HUES48 (cell line): ENCODE measurements around the gene RBM47.
"Not testable (repeated sequence)": the region's sequence is repeated elsewhere in the genome, so short reads cannot be mapped to it uniquely, and the experiment has no call there.

ENCODE experiments used
- H3K27ac ChIP-seq: one replicate; pipeline ENCODE4 v1.7.0; 2013; ENCODE audit warnings: low read depth, low read length, inconsistent platforms
- H3K27me3 ChIP-seq: 2 replicates; pipeline ENCODE4 v1.6.1; 2013; ENCODE audit warnings: mild to moderate bottlenecking, low read length; ENCODE audit not compliant: control insufficient read depth, insufficient read depth
- H3K36me3 ChIP-seq: 2 replicates; pipeline ENCODE4 v1.6.1; 2013; ENCODE audit warnings: low read length; ENCODE audit not compliant: control insufficient read depth, insufficient read depth
- H3K4me1 ChIP-seq: 2 replicates; pipeline ENCODE4 v1.6.1; 2013; ENCODE audit warnings: mild to moderate bottlenecking, low read length; ENCODE audit not compliant: control insufficient read depth, insufficient read depth
- H3K4me3 ChIP-seq: 2 replicates; pipeline ENCODE4 v1.5.1; 2013; ENCODE audit warnings: mild to moderate bottlenecking, low read depth, low read length
- H3K9ac ChIP-seq: 2 replicates; pipeline ENCODE4 v1.6.1; 2013; ENCODE audit warnings: mild to moderate bottlenecking, low read depth, low read length, moderate library complexity
- H3K9me3 ChIP-seq: 2 replicates; pipeline ENCODE4 v1.6.1; 2013; ENCODE audit warnings: low read length; ENCODE audit not compliant: control insufficient read depth, insufficient read depth

The RBM47 gene

GRCh38 chr4:40525752-40526598, 103.7 kb downstream of the RBM47 start:
- Histone ChIP-seq H3K9me3 (no peaks in the 10 kb centered on the region), H3K27me3 (no peaks in the 10 kb centered on the region), H3K9ac (peak overlapping the region; percentile 34; the same call in 1 of the 2 replicates), H3K36me3 (0 out of 2 replicates have a peak, but pooled peaks cover 2% of the 10 kb centered on the region), H3K4me3 (no peak overlapping the region), H3K27ac (peak overlapping the region; percentile 90), H3K4me1 (peaks cover 18% of the 10 kb centered on the region)

GRCh38 chr4:40524366-40525041, 105.2 kb downstream of the RBM47 start:
- Histone ChIP-seq H3K4me1 (peaks cover 18% of the 10 kb centered on the region), H3K9ac (no peak overlapping the region), H3K27ac (no peak overlapping the region), H3K27me3 (no peaks in the 10 kb centered on the region), H3K9me3 (no peaks in the 10 kb centered on the region), H3K4me3 (no peak overlapping the region), H3K36me3 (0 out of 2 replicates have a peak, but pooled peaks cover 2% of the 10 kb centered on the region)

GRCh38 chr4:40523581-40523980, 106.1 kb downstream of the RBM47 start:
- no peak overlapping the region for H3K27ac ChIP-seq
- H3K9me3 ChIP-seq: no peaks in the 10 kb centered on the region
- no peak overlapping the region for H3K9ac ChIP-seq
- H3K4me3 ChIP-seq: no peak overlapping the region
- 0 out of 2 replicates have a peak, but pooled peaks cover 2% of the 10 kb centered on the region for H3K36me3 ChIP-seq
- H3K4me1 ChIP-seq: peaks cover 18% of the 10 kb centered on the region
- no peaks in the 10 kb centered on the region for H3K27me3 ChIP-seq

DNA sequence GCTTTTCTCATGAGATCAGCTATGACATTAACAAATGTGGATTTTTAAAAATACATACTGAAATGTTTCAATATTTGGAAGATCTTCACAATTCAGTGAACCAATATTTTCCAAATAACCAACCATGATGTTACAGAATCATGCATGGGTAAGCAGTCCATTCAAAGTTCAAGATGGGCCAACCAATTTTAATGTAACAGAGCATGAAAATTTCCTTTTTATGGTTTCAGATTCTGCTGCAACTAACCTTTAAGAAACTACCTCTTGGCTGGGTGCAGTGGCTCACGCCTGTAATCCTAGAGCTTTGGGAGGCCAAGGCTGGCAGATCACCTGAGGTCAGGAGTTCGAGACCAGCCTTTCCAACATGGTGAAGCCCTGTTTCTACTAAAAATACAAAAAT, 107.7 kb downstream of the RBM47 start:
- no peak overlapping the region for H3K9ac ChIP-seq
- no peaks in the 10 kb centered on the region for H3K27me3 ChIP-seq
- H3K4me3 ChIP-seq: no peak overlapping the region
- no peak overlapping the region for H3K27ac ChIP-seq
- H3K4me1 ChIP-seq: peaks cover 18% of the 10 kb centered on the region
- H3K36me3 ChIP-seq: 0 out of 2 replicates have a peak, but pooled peaks cover 2% of the 10 kb centered on the region
- no peaks in the 10 kb centered on the region for H3K9me3 ChIP-seq

GRCh38 chr4:40520533-40520932, 109.1 kb downstream of the RBM47 start:
- Histone ChIP-seq H3K27me3 (no peaks in the 10 kb centered on the region), H3K9ac (no peak overlapping the region), H3K9me3 (no peaks in the 10 kb centered on the region), H3K4me3 (no peak overlapping the region), H3K27ac (no peak overlapping the region), H3K4me1 (peaks cover 14% of the 10 kb centered on the region), H3K36me3 (0 out of 2 replicates have a peak, but pooled peaks cover 2% of the 10 kb centered on the region)

DNA sequence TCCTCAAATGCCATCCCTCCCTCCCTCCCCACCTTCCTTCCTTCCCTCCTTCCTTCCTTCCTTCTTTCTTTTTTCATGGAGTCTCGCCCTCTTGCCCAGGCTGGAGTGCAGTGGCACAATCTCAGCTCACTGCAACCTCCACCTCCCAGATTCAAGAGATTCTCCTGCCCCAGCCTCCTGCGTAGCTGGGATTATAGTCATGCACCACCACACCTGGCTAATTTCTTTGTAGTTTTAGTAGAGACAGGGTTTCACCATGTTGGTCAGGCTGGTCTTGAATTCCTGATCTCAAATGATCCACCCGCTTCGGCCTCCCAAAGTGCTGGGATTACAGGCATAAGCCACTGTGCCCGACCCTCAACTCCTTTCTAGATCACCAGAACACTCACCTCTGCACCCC, 112.6 kb downstream of the RBM47 start:
- H3K9ac ChIP-seq, H3K4me3 ChIP-seq, H3K36me3 ChIP-seq, H3K27ac ChIP-seq, H3K9me3 ChIP-seq, H3K27me3 ChIP-seq: not testable (repeated sequence)
- peaks cover 21% of the 10 kb centered on the region for H3K4me1 ChIP-seq

- no peak overlapping the region for H3K9ac ChIP-seq
- peaks cover 21% of the 10 kb centered on the region for H3K4me1 ChIP-seq
- H3K36me3 ChIP-seq: no peaks in the 10 kb centered on the region
- H3K27me3 ChIP-seq: no peaks in the 10 kb centered on the region
- no peaks in the 10 kb centered on the region for H3K9me3 ChIP-seq
- H3K4me3 ChIP-seq: no peak overlapping the region
- no peak overlapping the region for H3K27ac ChIP-seq
Observed at GRCh38 chr4:40516651-40517050, 113.0 kb downstream of the RBM47 start.

DNA sequence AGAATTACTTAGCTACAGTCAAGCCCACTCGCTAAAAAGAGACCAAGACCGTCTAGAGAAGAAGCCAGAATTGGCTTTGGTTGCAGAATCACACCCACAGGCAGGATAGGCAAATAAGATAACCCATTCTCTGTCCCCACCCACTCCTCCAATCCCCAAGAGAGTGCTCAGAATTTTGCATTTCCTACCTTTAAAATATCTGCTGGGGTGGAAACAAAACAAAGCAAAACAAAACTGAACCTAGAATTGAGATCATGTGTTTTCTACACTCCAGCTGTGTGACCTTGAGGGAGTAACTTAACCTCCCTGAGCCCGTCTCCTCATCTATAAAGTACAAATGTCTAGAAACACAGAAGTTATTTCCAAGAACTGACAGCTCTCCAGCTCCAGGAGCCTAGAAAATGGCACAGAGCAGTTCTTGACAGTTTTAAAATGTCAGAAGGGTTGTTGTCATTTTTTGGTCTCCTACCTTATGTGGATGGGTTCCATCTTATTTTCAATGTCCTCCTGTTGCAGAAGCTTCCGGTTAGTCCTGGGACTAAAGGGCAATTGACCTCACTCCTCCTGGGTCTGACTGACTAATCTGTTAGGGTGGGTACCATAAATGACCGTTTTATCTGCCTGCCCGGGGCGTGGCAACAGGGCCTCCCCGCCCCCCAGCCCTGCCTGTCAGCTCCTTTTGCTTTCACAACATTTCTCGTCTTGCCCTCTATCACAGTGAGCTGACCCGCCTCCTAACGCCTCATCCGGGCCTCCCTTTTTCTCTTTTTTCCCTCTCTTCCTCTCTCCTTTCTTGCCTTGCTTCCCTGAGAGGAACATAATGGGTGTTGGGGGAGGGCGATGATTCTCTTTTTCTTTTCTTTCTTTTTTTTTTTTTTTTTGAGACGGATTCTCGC, 114.0 kb downstream of the RBM47 start:
- H3K36me3 ChIP-seq: no peaks in the 10 kb centered on the region; the same call in 1 of the 2 replicates
- H3K9ac ChIP-seq: no peak overlapping the region
- no peaks in the 10 kb centered on the region for H3K9me3 ChIP-seq
- no peaks in the 10 kb centered on the region for H3K27me3 ChIP-seq
- peak overlapping the region; percentile 51 for H3K27ac ChIP-seq
- peaks cover 21% of the 10 kb centered on the region for H3K4me1 ChIP-seq
- H3K4me3 ChIP-seq: no peak overlapping the region

DNA sequence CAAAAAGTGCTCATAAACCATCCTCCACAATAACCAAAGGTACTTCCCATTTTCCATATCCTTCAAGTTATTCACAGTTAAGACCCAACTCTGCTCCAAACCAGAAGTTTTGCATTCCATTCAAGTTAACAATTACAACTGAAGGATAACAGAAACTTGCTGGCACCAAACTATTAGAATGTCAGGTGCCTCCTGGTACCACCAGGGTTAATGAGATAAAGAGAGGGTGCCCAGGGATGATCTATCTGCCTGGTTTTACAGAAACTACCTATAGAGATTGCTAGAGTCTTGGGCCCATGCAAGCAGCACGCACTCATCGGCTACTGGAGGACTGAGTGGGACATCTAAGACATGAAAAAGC, 114.6 kb downstream of the RBM47 start:
- no peak overlapping the region for H3K4me3 ChIP-seq
- H3K27ac ChIP-seq: no peak overlapping the region
- peaks cover 21% of the 10 kb centered on the region for H3K4me1 ChIP-seq
- no peaks in the 10 kb centered on the region for H3K27me3 ChIP-seq
- H3K9ac ChIP-seq: no peak overlapping the region
- H3K36me3 ChIP-seq: no peaks in the 10 kb centered on the region; the same call in 1 of the 2 replicates
- no peaks in the 10 kb centered on the region for H3K9me3 ChIP-seq

- Histone ChIP-seq H3K27ac (peak overlapping the region; percentile 22), H3K4me3 (no peak overlapping the region), H3K27me3 (no peaks in the 10 kb centered on the region), H3K9ac (no peak overlapping the region), H3K4me1 (peaks cover 21% of the 10 kb centered on the region), H3K36me3 (no peaks in the 10 kb centered on the region; the same call in 1 of the 2 replicates), H3K9me3 (no peaks in the 10 kb centered on the region)
Observed at GRCh38 chr4:40514497-40514951, 115.1 kb downstream of the RBM47 start.
